DMS53 treated with DMSO at 0.1 percent for 48 hours (cell line): ENCODE measurements around the gene KRT8.
A peak's percentile ranks its signal among the peaks of the same experiment; 100 is the strongest.
"Not testable (repeated sequence)": the region's sequence is repeated elsewhere in the genome, so short reads cannot be mapped to it uniquely, and the experiment has no call there.

Source experiments
- DNase-seq: peaks from one replicate; lab custom pipeline; 2025; ENCODE audit not compliant: unreplicated experiment; lab: John Stamatoyannopoulos, UW

Gene KRT8

DNA sequence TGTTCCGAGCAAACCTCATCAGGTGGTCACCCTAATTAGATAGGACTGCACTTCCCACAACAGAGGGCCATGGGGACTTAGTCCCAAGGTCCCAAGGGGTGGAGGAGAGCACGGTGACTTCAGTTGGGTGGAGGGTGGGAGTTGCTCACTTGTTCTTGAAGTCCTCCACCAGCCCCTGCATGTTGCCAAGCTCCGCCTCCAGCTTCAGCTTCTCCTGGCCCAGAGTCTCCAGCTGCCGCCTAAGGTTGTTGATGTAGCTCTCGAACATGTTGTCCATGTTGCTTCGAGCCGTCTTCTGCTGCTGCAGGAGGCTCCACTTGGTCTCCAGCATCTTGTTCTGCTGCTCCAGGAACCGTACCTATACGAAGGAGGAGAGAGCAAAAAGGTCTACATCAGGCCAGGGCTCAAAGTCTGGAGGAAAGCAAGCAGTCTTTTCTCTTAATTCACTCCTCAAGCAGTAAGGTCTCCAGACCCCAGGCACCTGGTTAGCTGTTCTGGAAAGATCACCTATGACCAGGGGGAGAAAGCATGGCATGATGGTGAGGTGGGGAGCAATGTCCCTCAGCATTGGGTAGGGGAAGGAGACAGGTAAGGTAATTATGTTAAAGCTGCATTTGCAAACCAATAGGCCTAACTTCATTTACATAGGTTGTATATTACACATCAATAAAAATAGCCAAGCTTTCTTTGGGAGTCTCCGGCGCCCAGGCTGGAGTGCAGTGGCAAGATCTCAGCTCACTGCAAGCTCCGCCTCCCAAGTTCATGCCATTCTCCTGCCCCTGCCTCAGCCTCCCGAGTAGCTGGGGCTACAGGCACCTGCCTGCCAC, 2.9 kb downstream of the KRT8 start:
- no peak for DNase-seq

DNA sequence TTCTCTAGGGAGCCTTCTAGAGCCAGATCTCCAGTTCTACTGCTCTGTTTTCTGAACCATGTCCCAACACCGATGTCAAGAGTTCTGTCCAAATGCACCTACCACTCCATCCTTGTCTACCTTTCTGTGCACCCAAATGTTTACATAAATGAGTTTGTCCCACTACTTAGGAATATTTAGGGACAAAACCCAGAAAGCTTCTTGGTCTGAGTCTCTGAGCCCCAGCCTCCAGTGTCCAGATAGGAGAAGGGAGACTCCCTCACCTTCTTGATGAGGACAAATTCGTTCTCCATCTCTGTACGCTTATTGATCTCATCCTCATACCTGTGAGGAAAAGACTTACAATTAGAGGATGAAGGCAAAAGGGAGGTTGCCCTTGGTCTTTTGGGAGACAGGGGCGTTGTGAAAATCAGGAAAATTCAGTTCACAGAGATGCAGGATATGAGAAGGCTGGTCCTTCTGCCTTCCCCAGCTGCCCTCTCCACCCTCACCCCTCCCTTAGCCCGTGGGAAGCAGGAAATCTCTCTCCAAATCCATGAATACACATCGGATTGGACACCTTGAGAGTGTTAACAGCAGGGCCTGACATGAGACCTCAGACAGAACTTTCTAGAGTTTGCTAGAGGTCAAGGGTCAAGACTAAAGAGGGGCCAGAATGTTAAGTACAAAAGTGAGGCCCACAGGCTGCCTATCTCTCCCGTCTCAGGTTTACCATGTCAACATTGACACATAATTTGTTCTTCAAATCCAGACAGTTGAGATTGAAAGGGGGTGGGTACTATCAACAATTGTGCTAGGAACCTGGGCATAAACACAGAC, 3.8 kb downstream of the KRT8 start:
- no peak for DNase-seq

DNA sequence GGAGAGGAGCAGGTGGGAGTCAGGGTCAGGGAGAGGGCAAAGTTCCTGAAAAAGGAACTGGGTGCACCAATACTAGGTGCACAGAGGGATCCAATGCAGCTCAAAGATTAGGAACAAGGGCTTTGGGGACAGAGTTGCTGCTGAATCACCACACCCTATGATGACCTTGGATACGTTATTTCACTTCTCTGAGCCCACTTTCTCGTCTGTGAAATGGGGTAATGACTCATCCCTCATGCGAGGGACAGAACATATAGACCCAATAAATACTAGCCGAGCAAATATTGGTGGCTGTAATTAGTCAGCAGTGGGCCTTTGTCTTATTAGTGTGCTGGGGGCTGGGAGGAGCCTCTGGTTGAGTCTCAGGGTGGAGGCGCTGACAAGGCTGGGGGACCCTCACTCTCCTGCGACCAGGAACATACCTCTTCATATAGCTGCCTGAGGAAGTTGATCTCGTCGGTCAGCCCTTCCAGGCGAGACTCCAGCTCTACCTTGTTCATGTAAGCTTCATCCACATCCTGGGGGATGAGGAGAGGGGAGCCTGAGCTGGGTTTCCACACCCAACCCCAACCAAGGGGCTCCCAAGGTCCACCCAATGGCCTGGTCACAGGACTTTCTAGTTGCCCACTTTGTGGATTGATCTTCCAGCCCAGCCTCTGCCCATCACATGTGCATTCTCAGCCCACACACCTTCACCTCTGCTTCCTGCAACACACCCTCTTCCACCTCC, 4.5 kb downstream of the KRT8 start:
- DNase-seq = no peak

DNA sequence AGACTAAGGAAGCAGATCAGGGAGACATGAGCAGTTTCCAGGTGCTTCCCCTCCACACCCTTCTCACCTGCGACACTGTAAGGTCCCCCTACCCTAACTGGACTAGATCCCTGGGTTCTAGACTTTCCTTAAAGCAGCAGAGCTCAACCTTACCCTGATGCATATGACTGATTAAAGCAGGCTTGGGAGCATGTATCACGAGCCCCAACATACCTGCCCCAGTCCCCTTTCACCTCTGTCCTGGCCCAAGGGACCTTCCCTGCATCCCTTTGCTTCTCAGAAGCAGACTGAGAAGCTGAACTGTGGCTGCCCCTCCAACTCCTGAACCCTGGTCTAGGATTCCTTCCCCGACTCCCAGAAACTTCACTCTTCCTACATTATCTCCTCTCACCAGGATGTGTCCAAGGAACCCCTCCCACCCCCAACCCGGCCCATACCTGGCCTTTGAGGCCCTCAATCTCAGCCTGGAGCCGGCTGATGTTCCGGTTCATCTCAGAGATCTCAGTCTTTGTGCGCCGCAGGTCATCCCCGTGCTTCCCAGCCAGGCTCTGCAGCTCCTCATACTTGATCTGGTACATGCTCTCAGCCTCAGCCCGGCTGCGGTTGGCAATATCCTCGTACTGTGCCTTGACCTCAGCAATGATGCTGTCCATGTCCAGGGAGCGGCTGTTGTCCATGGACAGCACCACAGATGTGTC, 5.4 kb downstream of the KRT8 start:
- no peak for DNase-seq

DNA sequence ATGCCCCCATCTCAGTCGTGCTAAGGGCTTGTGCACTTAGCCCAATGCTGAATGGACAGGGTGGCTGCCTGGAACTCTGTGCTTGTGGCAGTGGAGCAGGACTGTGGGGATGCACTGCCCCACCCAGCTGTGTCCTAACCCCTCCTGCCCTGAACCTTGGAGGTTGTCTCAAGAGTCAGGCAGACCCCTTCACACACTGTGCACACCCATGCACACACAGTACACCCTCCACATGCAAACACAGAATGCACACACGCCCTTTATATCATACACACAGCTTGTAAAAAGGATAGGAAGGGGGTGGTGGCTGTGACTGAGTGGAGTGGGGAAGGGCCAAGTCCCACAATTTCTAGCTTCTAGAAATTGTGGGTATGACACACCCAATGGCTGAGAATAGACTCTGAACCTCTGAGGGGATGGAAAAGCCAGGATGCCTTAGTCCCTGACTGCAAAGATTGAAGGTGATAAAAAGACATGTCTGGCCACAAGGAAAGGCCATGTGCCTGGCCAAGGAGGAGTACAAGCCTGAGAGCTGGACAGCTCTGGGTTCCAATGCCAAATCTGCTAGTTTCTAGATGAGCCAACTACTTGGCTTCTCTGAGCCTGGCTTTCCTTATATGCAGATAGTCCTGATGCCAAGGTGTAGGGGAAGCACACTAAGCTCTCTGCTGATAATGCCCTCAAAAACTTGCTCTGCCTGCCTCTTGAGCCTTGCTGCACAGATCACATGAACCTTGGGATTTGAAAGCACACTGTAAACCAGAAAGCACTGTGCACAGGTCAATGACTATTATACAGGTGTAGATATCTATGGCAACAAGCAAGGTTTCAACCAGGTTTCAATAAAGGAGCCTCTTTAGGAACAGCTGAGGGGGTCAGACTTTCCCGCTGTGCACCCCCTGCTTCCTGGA, 8.4 kb downstream of the KRT8 start:
- peak; percentile 25 for DNase-seq

DNA sequence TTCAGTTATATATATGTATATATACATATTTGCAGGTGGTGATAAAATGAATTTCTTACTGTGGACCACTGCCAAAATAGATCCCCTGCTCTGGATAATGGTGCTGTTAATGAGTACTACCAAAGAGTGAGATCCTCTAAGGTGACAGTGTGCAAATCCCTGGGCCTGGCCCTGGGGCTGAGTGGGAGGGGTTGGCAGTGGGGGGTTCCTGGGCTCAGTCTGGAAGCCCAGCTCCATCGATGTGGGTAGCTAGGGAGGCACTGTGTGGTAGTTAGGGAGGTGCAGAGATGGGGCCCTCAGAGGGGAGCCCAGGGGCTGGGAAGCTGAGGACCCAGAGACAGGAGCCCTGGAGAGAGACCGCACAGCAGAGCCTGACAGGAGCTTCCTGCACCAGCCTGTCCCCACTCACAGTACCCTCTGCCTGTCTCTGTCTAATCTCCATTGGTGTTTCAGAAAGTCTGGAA, 9.1 kb downstream of the KRT8 start:
- DNase-seq = peak; percentile 63

DNA sequence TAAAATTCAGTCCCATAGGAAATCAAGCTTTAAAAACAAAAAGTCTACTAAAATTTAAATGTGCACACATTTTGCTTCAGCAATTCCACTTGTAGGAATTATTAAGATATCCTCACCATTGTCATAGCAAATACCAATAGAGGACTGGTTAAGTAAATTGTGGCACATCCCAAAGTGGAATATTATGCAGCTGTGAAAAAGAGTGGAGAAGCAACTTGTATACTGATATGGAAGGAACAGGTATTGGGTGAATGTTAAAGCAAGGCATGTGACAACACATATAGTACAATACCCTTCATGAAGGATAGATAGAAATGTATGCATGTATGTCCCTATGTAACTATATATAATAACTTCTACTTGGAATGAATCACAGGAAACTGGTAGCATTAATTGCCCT, 11.9 kb downstream of the KRT8 start:
- no peak for DNase-seq

DNA sequence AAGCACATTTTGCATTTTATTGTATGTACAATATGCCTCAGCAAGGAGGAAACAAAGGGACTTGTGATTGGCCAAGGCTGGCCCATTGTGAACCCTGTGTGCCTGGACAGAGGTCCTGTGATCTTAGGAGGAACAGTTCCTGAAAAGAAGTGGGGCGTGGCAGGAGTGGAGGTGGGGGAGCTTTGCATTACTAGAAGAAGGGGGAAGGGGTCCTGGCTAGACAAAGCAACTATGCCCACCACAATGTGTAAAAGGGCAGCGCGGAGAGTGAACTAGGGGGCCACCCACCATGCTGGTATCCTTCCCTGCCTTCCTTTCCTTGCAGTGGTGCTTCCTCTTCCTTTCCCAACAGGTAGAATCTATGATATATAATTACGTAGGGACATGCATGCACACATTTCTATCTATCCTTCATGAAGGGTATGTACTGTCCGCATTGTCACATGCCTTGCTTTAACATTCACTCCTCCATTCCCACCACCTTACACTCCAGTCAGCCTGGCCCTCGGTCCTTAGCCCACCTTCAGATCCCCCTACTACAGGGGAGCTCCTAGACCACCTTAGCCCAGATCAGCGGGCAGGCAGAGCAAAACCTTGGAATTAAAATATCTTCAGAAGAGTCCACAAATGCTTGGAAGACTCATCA, 12.5 kb downstream of the KRT8 start:
- no peak for DNase-seq

DNA sequence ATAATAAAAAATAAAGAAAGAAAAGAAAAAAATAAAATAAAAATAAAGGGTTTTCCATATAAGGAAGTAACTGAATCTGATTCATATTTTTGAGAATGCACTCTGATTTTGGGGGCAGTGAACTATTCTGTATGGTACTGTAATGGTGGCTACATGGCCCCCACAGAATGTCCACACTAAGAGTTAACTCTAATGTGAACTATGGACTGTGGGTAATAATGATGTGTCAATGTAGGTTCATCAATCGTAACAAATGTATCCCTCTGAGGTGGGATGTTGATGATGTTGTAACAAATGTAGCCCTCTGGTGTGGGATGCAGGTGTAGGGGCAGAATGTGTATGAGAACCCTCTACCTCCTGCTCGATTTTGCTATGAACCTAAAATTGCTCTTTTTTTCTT, 13.8 kb downstream of the KRT8 start:
- no peak for DNase-seq

DNA sequence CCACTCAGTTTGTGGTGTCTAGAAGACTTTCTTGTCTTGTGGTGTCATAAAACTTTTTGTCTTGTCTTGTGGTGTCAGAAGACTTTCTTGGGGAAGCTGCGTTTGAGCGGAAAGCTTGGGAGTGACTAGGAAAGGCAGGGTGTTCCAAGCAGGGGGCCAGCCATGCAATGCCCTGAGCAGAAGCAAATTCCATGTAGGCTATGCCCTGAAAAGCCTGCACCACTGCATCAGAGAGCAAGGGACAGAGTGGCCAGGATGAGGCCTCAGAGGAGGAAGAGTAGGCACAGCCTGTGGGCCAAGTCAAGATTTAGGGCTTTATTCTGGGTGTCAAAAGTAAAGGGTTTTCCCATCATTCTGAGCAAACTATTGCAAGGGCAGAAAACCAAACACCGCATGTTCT, 14.5 kb downstream of the KRT8 start:
- no peak for DNase-seq

DNA sequence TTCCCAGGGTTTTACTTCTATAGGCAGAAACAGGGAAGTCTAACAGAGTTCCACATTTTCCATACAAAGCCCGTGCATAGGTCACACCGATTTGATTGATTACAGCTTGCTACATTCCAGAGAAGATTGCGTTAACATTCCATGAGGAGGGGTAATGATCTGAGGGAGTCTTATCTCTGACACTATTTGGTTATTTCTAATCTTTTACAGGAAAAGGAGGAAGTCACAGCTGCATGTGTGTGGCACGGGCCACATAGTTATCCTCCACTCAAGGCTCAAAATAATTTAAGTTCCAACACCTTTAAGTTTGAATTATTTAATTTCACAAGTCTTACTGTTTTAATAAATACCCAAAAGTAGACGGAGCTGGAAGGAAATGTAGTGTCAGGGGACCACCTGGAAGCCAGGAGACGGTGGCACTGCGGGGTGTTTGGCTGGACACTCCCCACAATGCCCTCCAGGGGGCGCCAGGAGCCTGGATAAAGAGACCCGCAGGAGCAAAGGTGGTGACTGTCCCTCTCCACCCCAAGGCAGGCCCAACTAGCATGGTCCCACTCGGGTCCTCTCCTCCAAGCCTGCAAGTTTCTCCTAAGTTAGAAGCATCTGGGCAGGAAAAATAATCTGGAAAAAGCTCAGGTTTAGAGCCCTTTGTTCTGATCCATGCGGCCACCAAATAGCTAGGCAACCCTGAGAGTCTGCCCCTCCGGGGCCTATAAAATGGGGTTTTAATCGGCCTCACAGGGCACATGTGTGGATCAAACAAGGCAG, 20.2 kb downstream of the KRT8 start:
- DNase-seq = peak; percentile 47

DNA sequence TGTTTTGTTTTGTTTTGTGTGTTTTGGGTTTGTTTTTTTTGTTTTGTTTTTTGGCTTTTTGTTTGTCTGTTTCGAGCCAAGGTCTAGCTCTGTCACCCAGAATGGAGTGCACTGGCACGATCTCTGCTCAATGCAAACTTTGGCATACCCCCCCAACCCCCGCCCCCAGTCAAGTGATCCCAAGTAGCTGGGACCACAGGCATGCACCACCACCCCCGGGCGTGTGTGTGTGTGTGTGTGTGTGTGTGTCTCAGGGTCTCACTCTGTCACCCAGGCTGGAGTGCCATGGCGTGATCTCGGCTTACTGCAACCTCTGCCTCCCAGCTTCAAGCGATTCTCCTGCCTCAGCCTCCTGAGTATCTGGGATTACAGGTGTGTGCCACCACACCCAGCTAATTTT, 24.4 kb downstream of the KRT8 start:
- not testable (repeated sequence) for DNase-seq

DNA sequence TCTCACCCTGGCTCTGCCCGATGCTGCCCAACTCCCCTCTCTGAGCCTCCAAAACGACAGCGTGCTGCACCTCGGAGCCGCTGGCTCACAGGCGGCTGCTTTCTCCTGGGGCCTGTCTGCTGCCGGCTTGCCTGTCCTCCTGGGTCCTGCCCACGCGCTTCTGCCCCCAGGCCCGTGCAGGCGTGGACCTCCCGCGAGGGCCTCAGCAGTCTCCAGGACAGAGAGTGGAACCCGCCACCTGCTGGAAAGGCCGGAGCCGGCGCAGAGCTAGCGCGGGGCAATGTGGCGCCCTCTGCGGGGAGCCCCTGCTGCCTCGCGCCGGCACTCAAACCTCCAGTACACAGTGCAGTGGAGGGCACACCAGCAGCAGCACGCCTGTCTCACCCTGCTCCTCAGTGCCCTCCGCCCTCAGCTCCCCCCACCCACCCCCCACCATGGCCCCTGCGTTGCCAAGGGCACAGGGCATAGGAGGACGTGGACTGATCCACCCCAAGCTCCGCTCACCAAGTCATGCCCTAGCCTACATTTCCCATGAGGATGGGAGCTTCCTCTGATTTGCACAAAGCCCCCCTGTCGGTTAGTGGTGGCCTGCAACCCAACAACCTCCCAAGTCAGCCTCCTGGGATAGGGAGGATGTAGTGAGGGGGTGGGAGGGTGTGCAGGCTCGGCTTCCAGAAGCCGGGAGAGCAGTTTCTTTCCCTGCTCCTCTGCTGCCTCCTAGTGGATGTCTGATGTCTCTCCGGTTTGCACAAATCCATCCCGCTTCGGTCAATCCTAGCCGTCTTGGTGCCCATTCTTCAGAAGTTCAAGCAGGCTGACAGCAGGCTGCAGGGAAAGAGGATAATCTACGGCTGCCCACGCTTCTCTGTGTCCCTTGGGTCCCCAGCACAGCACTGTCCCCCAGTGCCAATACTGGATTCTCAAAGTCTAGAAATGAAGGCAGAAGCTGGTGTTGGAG, 25.2 kb downstream of the KRT8 start:
- DNase-seq = peak; percentile 88

DNA sequence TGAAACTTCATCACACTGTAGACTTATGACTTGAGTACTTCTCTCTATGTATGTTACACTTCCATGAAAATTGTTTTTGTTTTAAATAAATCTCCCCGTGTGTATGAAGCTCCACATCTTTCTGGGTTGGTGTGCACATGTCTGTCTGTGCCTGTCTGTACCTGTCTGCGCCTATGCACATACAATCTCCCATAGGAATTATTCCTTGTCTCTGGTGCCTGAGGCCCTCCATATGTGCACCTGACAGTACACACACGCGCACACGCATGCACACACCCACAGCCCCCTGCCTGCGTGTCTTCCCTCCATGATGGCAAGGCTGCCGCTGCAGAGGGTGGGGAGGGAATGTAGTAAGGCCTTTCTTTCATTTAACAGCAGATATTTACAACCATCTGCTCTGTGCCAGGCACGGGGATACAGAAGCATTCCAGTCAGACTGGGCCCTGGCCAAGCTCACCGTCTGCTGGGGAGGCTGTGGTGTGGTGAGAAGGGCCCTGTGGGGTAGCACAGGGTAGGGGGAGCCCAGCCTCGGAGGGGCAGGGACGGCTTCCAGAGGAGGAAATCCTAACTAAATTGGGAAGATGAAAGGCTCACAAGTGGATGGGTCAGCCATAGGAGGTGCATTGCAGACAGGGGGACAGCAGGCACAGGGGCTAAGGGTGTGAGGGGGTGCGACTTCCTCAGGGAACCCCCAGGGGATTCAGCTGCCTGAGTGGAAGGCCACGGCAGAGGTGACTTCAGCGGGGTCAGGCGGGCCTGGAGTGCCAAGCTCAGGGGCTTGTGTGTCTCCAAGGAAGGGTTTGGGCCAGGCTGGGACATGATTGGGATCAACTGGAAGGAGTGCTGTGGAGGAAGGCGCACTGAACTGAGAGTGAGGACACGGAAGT, 26.1 kb downstream of the KRT8 start:
- no peak for DNase-seq

DNA sequence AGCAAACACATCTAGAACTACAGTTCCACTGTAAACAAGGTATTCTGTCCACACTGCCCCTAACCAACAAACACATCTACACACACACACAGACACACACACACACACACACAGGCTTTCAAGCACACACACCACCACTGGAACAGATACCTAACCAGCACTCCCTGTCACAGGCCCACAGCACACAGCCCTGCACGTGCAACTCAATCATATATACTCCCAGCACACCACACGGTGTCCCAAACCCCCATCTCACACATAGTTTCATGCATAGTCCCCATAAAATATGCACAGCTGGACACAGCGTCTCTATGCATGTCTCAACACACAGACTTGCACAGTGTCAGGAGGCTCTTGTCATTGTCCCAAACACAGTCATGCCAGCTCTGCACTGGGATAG, 27.6 kb downstream of the KRT8 start:
- DNase-seq = no peak

DNA sequence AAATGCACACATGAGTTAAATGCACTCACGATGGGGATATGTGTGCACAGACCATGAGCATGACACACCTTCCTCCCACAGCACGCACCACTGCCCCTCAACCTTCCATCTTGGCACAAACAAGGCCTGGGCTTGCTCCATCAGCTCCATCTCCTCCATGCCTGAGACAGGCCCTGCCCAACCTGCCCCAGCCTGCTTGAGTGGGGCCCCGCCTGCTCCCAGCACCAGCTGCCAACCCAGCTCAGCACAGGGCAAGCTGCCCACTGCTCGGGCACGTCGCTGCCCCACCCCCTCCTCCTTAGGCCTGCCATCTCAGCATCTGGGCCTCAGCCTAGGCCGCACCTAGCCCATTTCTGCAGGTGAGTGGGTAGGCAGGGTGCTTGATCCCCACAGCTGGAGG, 28.5 kb downstream of the KRT8 start:
- no peak for DNase-seq
